ENCODE data around the gene ZNF296.

The ZNF296 gene

DNA sequence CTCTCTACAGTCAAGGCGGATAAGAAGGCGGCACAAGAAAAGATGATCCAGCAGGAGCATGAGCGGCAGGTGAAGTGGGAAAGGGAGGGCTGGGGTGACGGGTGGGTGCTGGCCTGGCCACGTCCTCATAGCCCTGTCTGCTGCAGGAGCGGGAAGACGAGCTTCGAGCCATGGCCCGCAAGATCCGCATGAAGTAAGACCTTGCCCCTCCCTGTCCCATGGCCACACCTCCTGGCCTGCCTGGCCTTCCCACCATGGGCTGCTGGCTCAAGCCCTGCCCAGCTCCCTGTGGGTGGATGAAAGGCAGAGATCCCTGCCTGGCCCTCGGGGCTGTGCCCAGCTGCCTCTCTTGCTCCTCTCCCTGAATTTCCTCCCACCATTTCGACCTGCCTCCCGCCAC, 7.2 kb downstream of the ZNF296 start:
- no peak for DNase-seq (ENCODE audit: low read depth in 1 of 2, low spot score in 1 of 2)
- H3K27me3 ChIP-seq (ENCODE audit: insufficient read depth, poor library complexity, severe bottlenecking): no peaks in the 10 kb centered on the region
- TF ChIP-seq SPI1 (IDR thresholded peaks at IDR 0.05; ENCODE audit: borderline replicate concordance, low read depth) (no peak), POLR2AphosphoS5 (IDR thresholded peaks at IDR 0.05; ENCODE audit: low read depth) (no peak), GABPA (IDR thresholded peaks at IDR 0.05; ENCODE audit: low read depth) (no peak)
- TF ChIP-seq, protein P1, sequence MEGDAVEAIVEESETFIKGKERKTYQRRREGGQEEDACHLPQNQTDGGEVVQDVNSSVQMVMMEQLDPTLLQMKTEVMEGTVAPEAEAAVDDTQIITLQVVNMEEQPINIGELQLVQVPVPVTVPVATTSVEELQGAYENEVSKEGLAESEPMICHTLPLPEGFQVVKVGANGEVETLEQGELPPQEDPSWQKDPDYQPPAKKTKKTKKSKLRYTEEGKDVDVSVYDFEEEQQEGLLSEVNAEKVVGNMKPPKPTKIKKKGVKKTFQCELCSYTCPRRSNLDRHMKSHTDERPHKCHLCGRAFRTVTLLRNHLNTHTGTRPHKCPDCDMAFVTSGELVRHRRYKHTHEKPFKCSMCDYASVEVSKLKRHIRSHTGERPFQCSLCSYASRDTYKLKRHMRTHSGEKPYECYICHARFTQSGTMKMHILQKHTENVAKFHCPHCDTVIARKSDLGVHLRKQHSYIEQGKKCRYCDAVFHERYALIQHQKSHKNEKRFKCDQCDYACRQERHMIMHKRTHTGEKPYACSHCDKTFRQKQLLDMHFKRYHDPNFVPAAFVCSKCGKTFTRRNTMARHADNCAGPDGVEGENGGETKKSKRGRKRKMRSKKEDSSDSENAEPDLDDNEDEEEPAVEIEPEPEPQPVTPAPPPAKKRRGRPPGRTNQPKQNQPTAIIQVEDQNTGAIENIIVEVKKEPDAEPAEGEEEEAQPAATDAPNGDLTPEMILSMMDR (IDR thresholded peaks at IDR 0.05; ENCODE audit: insufficient read depth, low read length): no peak
- TF ChIP-seq, protein P2, sequence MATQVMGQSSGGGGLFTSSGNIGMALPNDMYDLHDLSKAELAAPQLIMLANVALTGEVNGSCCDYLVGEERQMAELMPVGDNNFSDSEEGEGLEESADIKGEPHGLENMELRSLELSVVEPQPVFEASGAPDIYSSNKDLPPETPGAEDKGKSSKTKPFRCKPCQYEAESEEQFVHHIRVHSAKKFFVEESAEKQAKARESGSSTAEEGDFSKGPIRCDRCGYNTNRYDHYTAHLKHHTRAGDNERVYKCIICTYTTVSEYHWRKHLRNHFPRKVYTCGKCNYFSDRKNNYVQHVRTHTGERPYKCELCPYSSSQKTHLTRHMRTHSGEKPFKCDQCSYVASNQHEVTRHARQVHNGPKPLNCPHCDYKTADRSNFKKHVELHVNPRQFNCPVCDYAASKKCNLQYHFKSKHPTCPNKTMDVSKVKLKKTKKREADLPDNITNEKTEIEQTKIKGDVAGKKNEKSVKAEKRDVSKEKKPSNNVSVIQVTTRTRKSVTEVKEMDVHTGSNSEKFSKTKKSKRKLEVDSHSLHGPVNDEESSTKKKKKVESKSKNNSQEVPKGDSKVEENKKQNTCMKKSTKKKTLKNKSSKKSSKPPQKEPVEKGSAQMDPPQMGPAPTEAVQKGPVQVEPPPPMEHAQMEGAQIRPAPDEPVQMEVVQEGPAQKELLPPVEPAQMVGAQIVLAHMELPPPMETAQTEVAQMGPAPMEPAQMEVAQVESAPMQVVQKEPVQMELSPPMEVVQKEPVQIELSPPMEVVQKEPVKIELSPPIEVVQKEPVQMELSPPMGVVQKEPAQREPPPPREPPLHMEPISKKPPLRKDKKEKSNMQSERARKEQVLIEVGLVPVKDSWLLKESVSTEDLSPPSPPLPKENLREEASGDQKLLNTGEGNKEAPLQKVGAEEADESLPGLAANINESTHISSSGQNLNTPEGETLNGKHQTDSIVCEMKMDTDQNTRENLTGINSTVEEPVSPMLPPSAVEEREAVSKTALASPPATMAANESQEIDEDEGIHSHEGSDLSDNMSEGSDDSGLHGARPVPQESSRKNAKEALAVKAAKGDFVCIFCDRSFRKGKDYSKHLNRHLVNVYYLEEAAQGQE (IDR thresholded peaks at IDR 0.05; ENCODE audit: insufficient replicate concordance, low read depth): no peak
- H3K4me3 ChIP-seq (replicated peaks; ENCODE audit: insufficient read depth, low read length): no peak overlapping the region
- H3K27ac ChIP-seq (replicated peaks): no peak overlapping the region

DNA sequence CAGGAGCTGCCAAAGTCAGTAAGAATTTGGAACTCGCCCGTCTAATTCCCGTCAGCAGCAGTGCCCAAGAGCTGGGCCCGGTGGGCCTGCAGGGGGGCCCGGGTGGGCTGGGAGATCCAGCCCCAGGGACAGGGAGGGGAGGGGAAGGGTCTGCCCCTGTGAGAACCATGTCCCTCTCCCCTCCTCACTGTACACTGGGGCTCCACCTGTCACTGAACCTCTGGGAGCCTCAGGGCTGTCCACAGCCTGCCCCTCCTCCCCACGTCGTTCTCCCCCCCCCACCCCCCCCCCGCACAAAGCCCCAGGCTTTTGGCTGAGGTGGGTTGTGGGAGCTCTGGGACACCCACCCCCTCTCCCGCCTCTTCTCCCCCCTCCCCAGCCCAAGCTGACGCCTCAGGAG, 8.2 kb downstream of the ZNF296 start:
- no peak for TF ChIP-seq SPI1 (IDR thresholded peaks at IDR 0.05; ENCODE audit: borderline replicate concordance, low read depth)
- Histone ChIP-seq H3K27me3 (ENCODE audit: insufficient read depth, poor library complexity, severe bottlenecking) (no peaks in the 10 kb centered on the region), H3K27ac (replicated peaks) (no peak overlapping the region), H3K4me3 (replicated peaks; ENCODE audit: insufficient read depth, low read length) (no peak overlapping the region)
- no peak for DNase-seq (ENCODE audit: low read depth in 1 of 2, low spot score in 1 of 2)

DNA sequence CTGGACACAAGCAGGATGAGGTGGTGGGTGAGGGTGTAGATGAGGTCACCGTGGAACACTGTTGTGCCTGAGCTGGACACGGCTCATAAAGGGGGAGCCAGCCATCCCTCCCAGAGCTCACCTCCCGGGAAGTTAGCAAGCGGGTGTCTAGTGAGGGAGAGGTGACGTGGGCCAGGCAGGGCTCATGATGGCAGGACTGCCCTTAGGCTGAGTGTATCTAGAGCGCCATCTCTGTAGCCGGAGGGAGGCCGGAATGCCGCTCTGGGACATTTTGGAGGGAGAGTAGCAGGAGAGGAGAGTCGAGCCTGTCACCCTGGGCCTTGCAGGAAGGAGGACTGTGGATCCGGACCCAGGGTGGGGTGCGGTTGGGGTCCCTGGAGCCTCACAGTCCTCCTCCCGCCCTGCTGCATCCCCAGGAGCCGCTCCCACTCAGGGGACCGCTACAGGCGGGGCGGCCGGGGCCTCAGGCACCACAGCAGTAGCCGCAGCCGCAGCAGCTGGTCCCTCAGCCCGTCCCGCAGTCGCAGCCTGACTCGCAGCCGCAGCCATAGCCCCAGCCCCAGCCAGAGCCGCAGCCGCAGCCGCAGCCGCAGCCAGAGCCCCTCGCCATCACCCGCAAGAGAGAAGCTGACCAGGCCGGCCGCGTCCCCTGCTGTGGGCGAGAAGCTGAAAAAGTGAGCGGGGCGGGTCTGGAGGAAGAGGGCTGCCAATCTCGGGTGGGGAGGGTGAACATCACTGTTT, 9.2 kb downstream of the ZNF296 start:
- Histone ChIP-seq H3K27me3 (ENCODE audit: insufficient read depth, poor library complexity, severe bottlenecking) (no peaks in the 10 kb centered on the region), H3K27ac (replicated peaks) (no peak overlapping the region), H3K4me3 (replicated peaks; ENCODE audit: insufficient read depth, low read length) (no peak overlapping the region)
- no peak for DNase-seq (ENCODE audit: low read depth in 1 of 2, low spot score in 1 of 2)
- no peak for TF ChIP-seq SPI1 (IDR thresholded peaks at IDR 0.05; ENCODE audit: borderline replicate concordance, low read depth)
- TF ChIP-seq GABPA (IDR thresholded peaks at IDR 0.05; ENCODE audit: low read depth): no peak
- no peak; the same call in 1 of the 2 replicates for TF ChIP-seq POLR2AphosphoS5 (IDR thresholded peaks at IDR 0.05; ENCODE audit: low read depth)
- TF ChIP-seq, protein P2 (IDR thresholded peaks at IDR 0.05; ENCODE audit: insufficient replicate concordance, low read depth): no peak
- TF ChIP-seq, protein P1 (IDR thresholded peaks at IDR 0.05; ENCODE audit: insufficient read depth, low read length): no peak

DNA sequence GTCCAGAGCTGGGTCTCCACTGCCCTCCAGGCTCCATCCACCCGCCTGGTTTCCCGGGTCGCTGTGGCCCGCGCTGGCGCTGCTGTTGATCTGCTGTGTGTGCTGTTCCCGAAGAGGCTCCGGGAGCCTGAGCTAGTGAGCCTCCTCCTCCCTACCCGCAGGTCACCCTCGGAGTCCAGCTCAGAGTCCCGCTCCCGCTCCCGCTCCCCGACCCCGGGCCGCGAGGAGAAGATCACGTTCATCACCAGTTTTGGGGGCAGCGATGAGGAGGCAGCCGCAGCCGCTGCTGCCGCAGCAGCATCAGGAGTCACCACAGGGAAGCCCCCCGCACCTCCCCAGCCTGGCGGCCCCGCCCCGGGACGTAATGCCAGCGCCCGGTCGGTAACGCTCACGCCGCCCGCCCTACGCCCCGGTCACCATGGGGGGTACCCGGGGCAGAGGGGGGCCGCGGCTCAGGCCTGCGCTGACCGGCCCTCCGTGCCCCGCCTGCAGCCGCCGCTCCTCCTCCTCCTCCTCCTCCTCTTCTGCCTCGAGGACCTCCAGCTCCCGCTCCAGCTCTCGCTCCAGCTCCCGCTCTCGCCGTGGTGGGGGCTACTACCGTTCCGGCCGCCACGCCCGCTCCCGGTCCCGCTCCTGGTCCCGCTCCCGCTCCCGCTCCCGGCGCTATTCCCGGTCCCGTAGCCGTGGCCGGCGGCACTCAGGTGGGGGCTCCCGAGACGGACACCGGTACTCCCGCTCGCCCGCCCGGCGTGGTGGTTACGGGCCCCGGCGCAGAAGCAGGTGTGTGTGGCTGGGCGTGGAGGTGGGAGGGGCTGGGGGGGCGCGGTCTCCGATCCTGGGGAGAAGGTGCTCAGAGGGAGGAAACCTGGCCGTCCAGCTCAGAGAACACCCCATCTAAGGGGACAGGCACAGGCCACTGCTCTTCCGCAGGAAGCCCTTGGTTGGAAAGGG, 12.2 kb downstream of the ZNF296 start:
- DNase-seq (ENCODE audit: low read depth in 1 of 2, low spot score in 1 of 2): no peak
- no peak overlapping the region for H3K27ac ChIP-seq (replicated peaks)
- TF ChIP-seq POLR2AphosphoS5 (IDR thresholded peaks at IDR 0.05; ENCODE audit: low read depth) (no peak), SPI1 (IDR thresholded peaks at IDR 0.05; ENCODE audit: borderline replicate concordance, low read depth) (no peak), GABPA (IDR thresholded peaks at IDR 0.05; ENCODE audit: low read depth) (no peak)
- TF ChIP-seq, protein P2 (IDR thresholded peaks at IDR 0.05; ENCODE audit: insufficient replicate concordance, low read depth): no peak
- TF ChIP-seq, protein P1 (IDR thresholded peaks at IDR 0.05; ENCODE audit: insufficient read depth, low read length): no peak
- no peaks in the 10 kb centered on the region for H3K27me3 ChIP-seq (ENCODE audit: insufficient read depth, poor library complexity, severe bottlenecking)
- H3K4me3 ChIP-seq (replicated peaks; ENCODE audit: insufficient read depth, low read length): no peak overlapping the region

Data from HL-60 (cell line).